HFFc6 (cell line): ENCODE results near the gene PPP2R2B. TPM values are rescaled to one million over a fixed set of nuclear protein-coding genes. Genes with fewer than 3 reads are reported as not detected.
A peak's percentile ranks its signal among the peaks of the same experiment; 100 is the strongest.

Experiments used
- DNase-seq: peaks from one replicate; pipeline ENCODE4 v3.0.0-alpha.2; 2018
- H3K27ac Mint-ChIP-seq: 2 replicates; pipeline ENCODE4 v1.8.0; 2020; ENCODE audit warnings: mild to moderate bottlenecking, mixed read lengths
- H3K27me3 Mint-ChIP-seq: 2 replicates; pipeline ENCODE4 v1.8.0; 2021; ENCODE audit warnings: mild to moderate bottlenecking, moderate library complexity, mixed read lengths; ENCODE audit not compliant: insufficient read depth
- H3K36me3 Mint-ChIP-seq: 2 replicates; pipeline ENCODE4 v1.8.0; 2021; ENCODE audit warnings: low read depth, mixed read lengths
- H3K4me1 Mint-ChIP-seq: 2 replicates; pipeline ENCODE4 v1.8.0; 2020; ENCODE audit warnings: low read depth, mixed read lengths
- H3K4me3 Mint-ChIP-seq: 2 replicates; pipeline ENCODE4 v1.8.0; 2020; ENCODE audit warnings: mild to moderate bottlenecking, moderate library complexity, mixed read lengths
- H3K9me3 Mint-ChIP-seq: 2 replicates; pipeline ENCODE4 v1.8.0; 2020; ENCODE audit warnings: mild to moderate bottlenecking, mixed read lengths
- CTCF ChIP-seq: fragments of 200-600 bp; sonication (generic); IDR thresholded peaks from 2 replicates; pipeline ENCODE4 v1.5.0; 2021; ENCODE audit warnings: antibody characterized with exemption, mild to moderate bottlenecking
- total RNA-seq, 6 experiments: library from RNA; stranded (reverse); fragmentation: NEBNext Ultra II Directional; extraction: Animal tissue kit (Norgen Biotek cat#: 25700); gene quantifications; 2 replicates in 1 of 6; 3 replicates in 5 of 6; pipeline ENCODE4 v1.2.3, GENCODE V29; 2021

The PPP2R2B gene
- total RNA-seq, 6 experiments from 2014 or later = not detected

DNA sequence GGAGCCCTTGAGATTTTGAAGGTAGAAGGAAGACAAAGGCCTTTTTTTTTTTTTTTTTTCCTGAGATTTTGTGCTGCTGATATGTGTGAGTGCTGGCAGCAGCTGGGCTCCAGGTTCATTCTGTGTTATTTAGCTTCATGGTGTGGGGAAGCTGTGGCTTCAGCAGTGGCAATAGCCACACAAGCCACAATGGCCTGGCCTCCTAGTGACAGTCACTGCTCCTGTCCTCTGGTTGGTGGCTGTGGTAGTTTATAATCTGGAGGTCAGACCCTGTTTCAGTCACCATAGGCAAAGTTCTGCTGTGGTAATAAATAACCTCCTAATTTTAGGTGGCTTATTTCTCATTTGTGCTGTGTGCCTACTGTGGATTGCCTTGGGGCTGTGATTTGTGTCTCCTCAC, 334.3 kb downstream of the PPP2R2B start:
- no peak for DNase-seq
- Mint-ChIP-seq H3K4me3 (no peak overlapping the region), H3K4me1 (no peaks in the 10 kb centered on the region), H3K36me3 (no peaks in the 10 kb centered on the region), H3K27ac (no peak overlapping the region), H3K27me3 (peaks cover 6% of the 10 kb centered on the region), H3K9me3 (no peaks in the 10 kb centered on the region)
- TF ChIP-seq CTCF = no peak

DNA sequence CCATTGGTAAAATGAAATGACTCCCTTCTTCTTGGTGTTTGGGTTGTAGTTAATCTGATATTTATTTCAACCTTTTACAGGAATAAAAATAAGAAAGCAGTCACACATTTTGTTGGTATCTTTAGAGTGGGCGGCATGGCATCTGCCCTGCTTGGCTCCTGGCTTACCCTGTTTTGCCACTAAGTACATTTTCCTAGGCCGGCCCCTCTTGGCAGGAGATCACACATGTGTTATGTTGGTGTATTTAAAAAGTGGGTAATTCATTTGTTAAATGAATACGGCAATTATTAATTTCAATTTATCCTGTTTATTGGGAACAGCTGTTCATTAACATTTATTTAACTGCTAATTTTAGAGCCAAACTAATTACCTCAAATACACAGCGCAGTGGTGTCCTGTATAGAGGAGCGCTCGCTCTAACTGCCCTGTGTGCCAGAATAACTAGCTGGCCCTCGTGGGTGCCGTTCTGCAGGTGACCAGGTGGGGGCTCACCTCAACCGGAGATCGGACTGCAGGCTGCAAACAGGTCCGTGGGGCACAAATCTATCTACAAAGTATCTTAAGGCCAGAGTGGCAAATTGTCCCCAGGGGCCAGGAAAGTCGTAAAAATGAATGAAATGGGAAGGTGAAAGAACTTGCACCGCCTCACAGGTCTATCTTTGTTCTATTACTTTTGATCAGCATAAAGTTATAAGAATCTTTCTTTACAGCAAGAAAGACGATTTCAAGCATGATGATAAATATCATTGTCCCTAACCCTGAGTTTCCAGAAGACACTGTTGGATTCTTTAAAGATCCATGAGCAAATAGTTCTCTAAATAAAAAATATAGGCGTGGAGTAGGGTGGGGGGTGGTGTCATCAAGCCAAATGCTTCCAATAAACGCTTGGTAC, 336.4 kb downstream of the PPP2R2B start:
- no peaks in the 10 kb centered on the region for H3K9me3 Mint-ChIP-seq
- no peaks in the 10 kb centered on the region for H3K4me1 Mint-ChIP-seq
- H3K27ac Mint-ChIP-seq = no peak overlapping the region
- H3K4me3 Mint-ChIP-seq = no peak overlapping the region
- peaks cover 13% of the 10 kb centered on the region for H3K27me3 Mint-ChIP-seq
- peak; percentile 27 for DNase-seq
- no peaks in the 10 kb centered on the region for H3K36me3 Mint-ChIP-seq
- peak; percentile 88 for TF ChIP-seq CTCF

DNA sequence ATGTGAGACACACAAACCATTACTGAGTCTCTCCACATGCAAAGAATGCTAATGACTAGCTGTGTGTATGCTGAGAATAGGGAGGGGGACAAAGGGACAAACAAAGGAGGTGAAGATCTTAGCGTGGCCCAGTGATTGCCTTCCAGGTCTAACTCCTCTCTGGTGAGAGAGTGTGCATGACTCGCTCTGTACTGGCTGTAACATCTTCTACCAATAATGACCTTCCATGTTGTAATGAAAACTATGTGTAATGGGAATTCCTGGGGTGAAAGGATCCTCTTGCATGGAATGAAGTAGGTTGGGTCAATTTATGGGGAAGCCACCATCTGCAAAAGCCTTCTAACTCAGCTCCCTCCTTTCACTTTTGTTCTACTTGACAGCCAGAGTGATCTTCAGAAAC, 338.1 kb downstream of the PPP2R2B start:
- Mint-ChIP-seq H3K27me3 (peaks cover 11% of the 10 kb centered on the region), H3K9me3 (no peaks in the 10 kb centered on the region), H3K27ac (no peak overlapping the region), H3K4me1 (no peaks in the 10 kb centered on the region), H3K36me3 (no peaks in the 10 kb centered on the region), H3K4me3 (no peak overlapping the region)
- TF ChIP-seq CTCF = no peak
- DNase-seq = peak; percentile 30

DNA sequence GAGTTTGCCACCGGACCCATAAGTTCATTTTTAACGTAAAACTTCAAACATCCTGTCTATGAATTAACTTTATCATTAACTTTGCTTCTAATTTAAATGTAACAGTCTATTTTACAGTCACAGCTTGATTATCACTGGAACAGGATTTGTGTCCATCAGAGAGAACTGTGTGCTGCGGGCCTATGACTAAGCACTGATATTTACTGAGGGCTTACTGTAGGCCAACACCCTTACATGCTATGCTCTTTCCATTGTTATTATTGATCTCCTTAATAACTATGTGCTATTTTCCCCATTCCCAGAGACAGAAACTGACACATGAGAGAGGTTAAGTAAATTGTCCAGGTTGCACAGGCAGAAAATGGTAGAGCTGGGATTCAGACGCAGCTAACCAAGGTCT, 338.6 kb downstream of the PPP2R2B start:
- Mint-ChIP-seq H3K27ac (no peak overlapping the region), H3K27me3 (peaks cover 11% of the 10 kb centered on the region), H3K4me3 (no peak overlapping the region), H3K36me3 (no peaks in the 10 kb centered on the region), H3K4me1 (no peaks in the 10 kb centered on the region), H3K9me3 (no peaks in the 10 kb centered on the region)
- TF ChIP-seq CTCF = no peak
- no peak for DNase-seq

- Mint-ChIP-seq H3K27me3 (peaks cover 11% of the 10 kb centered on the region), H3K9me3 (no peaks in the 10 kb centered on the region), H3K4me1 (no peaks in the 10 kb centered on the region; the same call in 1 of the 2 replicates), H3K4me3 (no peak overlapping the region), H3K36me3 (no peaks in the 10 kb centered on the region), H3K27ac (no peak overlapping the region)
- DNase-seq = no peak
- TF ChIP-seq CTCF = no peak
These were observed 340.1 kb downstream of the PPP2R2B start for GRCh38 chr5:146538432-146538831.
